HEK293 (cell line): ENCODE results near the gene LILRA6.

ENCODE experiments used
- BCL11B ChIP-seq: fragments of 450-650 bp; formaldehyde crosslinking; IDR thresholded peaks from 2 replicates; pipeline ENCODE4 v1.5.1; 2016; ENCODE audit warnings: low read depth, missing biosample characterization, missing genetic modification characterization
- ELK4 ChIP-seq: IDR thresholded peaks from 2 replicates; pipeline ENCODE4 v1.6.1; 2011; ENCODE audit warnings: mild to moderate bottlenecking, low read depth, low read length, borderline replicate concordance
- HOXC10 ChIP-seq: sonication (generic); formaldehyde crosslinking; IDR thresholded peaks from 2 replicates; pipeline ENCODE4 v1.8.1; 2023; ENCODE audit warnings: mild to moderate bottlenecking, missing genetic modification reagents
- IKZF3 ChIP-seq: fragments of 450-650 bp; IDR thresholded peaks from 2 replicates; pipeline ENCODE4 v1.5.0; 2018; ENCODE audit warnings: missing biosample characterization, mild to moderate bottlenecking, missing genetic modification characterization, moderate library complexity
- MYNN ChIP-seq: fragments of 450-650 bp; formaldehyde crosslinking; IDR thresholded peaks from 2 replicates; pipeline ENCODE4 v1.5.1; 2016; ENCODE audit warnings: missing biosample characterization, missing genetic modification characterization, borderline replicate concordance
- REPIN1 ChIP-seq: fragments of 450-650 bp; formaldehyde crosslinking; IDR thresholded peaks from 2 replicates; pipeline ENCODE4 v1.5.1; 2017; ENCODE audit warnings: missing biosample characterization, missing genetic modification characterization, low read depth
- SP2 ChIP-seq: fragments of 450-650 bp; formaldehyde crosslinking; IDR thresholded peaks from 2 replicates; pipeline ENCODE4 v1.5.1; 2016; ENCODE audit warnings: missing biosample characterization, missing genetic modification characterization
- ZBTB1 ChIP-seq: fragments of 450-650 bp; formaldehyde crosslinking; IDR thresholded peaks from 2 replicates; pipeline ENCODE4 v1.5.1; 2016; ENCODE audit warnings: missing biosample characterization, missing genetic modification characterization
- ZBTB26 ChIP-seq: fragments of 450-650 bp; formaldehyde crosslinking; optimal IDR thresholded peaks from 2 replicates; pipeline ENCODE3; 2016; ENCODE audit warnings: missing biosample characterization, mild to moderate bottlenecking, missing genetic modification characterization
- ZNF155 ChIP-seq: fragments of 450-650 bp; formaldehyde crosslinking; IDR thresholded peaks from 2 replicates; pipeline ENCODE4 v1.5.1; 2016; ENCODE audit warnings: missing biosample characterization, missing genetic modification characterization
- ZNF169 ChIP-seq: fragments of 450-650 bp; formaldehyde crosslinking; IDR thresholded peaks from 2 replicates; pipeline ENCODE4 v1.5.1; 2016; ENCODE audit warnings: missing biosample characterization, missing genetic modification characterization
- ZNF174 ChIP-seq: fragments of 450-650 bp; formaldehyde crosslinking; IDR thresholded peaks from 2 replicates; pipeline ENCODE4 v1.5.0; 2017; ENCODE audit warnings: missing biosample characterization, mild to moderate bottlenecking, missing genetic modification characterization
- ZNF202 ChIP-seq: fragments of 450-650 bp; formaldehyde crosslinking; IDR thresholded peaks from 2 replicates; pipeline ENCODE4 v1.5.1; 2016; ENCODE audit warnings: missing biosample characterization, missing genetic modification characterization, borderline replicate concordance
- ZNF248 ChIP-seq: fragments of 450-650 bp; formaldehyde crosslinking; IDR thresholded peaks from 2 replicates; pipeline ENCODE4 v1.5.1; 2017; ENCODE audit warnings: missing biosample characterization, missing genetic modification characterization
- ZNF266 ChIP-seq: fragments of 450-650 bp; formaldehyde crosslinking; IDR thresholded peaks from 2 replicates; pipeline ENCODE4 v1.5.1; 2016; ENCODE audit warnings: missing biosample characterization, missing genetic modification characterization, low read depth
- ZNF302 ChIP-seq: fragments of 450-650 bp; formaldehyde crosslinking; IDR thresholded peaks from 2 replicates; pipeline ENCODE4 v1.5.1; 2016; ENCODE audit warnings: missing biosample characterization, missing genetic modification characterization, low read depth
- ZNF366 ChIP-seq: fragments of 450-650 bp; formaldehyde crosslinking; conservative IDR thresholded peaks from 2 replicates; pipeline ENCODE4 v1.5.1; 2016; ENCODE audit warnings: missing biosample characterization, missing genetic modification characterization
- ZNF48 ChIP-seq: fragments of 450-650 bp; formaldehyde crosslinking; IDR thresholded peaks from 2 replicates; pipeline ENCODE4 v1.5.1; 2016; ENCODE audit warnings: missing biosample characterization, missing genetic modification characterization
- ZNF514 ChIP-seq: fragments of 450-650 bp; formaldehyde crosslinking; IDR thresholded peaks from 2 replicates; pipeline ENCODE4 v1.5.1; 2016; ENCODE audit warnings: missing biosample characterization, missing genetic modification characterization
- ZNF549 ChIP-seq: fragments of 450-650 bp; IDR thresholded peaks from 2 replicates; pipeline ENCODE4 v1.5.1; 2018; ENCODE audit warnings: missing biosample characterization, missing genetic modification characterization, mild to moderate bottlenecking, inconsistent platforms, moderate library complexity
- ZNF555 ChIP-seq: fragments of 450-650 bp; formaldehyde crosslinking; conservative IDR thresholded peaks from 2 replicates; pipeline ENCODE4 v1.5.1; 2017; ENCODE audit warnings: missing biosample characterization, mild to moderate bottlenecking, missing genetic modification characterization, inconsistent platforms
- ZNF645 ChIP-seq: fragments of 450-650 bp; formaldehyde crosslinking; IDR thresholded peaks from 2 replicates; pipeline ENCODE4; 2016; ENCODE audit warnings: missing biosample characterization, missing genetic modification characterization
- TF ChIP-seq, protein P1 (sequence below): fragments of 450-650 bp; formaldehyde crosslinking; IDR thresholded peaks from 2 replicates; pipeline ENCODE4 v1.5.1; 2016; ENCODE audit warnings: missing biosample characterization, missing genetic modification characterization
- TF ChIP-seq, protein P2 (sequence below): fragments of 450-650 bp; formaldehyde crosslinking; IDR thresholded peaks from 2 replicates; pipeline ENCODE4 v1.5.1; 2016; ENCODE audit warnings: missing biosample characterization, missing genetic modification characterization
- TF ChIP-seq, protein P3 (sequence below): fragments of 450-650 bp; formaldehyde crosslinking; IDR thresholded peaks from 2 replicates; pipeline ENCODE4 v1.5.1; 2016; ENCODE audit warnings: missing biosample characterization, missing genetic modification characterization, low read depth
- TF ChIP-seq, protein P4 (sequence below): fragments of 450-650 bp; formaldehyde crosslinking; IDR thresholded peaks from 2 replicates; pipeline ENCODE4 v1.5.1; 2016; ENCODE audit warnings: missing biosample characterization, missing genetic modification characterization, borderline replicate concordance
- TF ChIP-seq, protein P5 (sequence below): fragments of 450-650 bp; formaldehyde crosslinking; IDR thresholded peaks from 2 replicates; pipeline ENCODE4 v1.5.1; 2016; ENCODE audit warnings: missing biosample characterization, missing genetic modification characterization

LILRA6 gene

DNA sequence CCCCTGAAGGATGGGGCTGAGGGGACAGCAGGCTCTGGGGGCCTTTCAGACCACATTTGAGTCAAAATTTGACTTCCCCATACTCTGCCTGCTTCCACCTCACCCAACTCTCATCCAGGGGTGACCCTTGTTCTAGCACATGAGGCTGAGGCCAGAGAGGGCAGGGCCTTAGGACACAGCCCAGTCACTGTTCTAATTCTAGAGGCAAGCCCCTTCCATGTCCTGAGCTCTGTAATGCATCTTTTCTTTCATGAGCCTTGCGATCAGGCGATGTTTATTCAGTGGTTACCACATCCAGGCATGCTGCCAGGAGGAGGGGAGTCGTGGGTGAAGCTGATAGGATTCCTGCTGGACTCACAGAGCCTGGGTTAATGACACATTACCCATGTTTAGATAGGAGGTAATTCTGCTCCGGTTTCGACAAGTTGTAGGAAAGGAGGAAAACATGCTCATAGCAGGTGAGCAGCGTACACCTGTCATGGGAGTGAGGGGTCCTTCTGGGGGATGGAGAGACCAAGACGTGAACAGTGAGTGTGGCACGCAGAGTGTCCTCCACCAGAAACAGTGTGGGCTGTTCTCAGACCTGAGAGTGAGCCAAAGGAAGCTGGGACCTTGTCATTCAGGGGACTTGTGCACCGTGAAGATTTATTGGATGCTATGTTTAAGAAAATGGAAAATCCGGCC, 32.6 kb downstream of the LILRA6 start (continued):
- TF ChIP-seq, protein P1, sequence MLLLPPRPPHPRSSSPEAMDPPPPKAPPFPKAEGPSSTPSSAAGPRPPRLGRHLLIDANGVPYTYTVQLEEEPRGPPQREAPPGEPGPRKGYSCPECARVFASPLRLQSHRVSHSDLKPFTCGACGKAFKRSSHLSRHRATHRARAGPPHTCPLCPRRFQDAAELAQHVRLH (tag by site-specific recombination) = peak; percentile 34; the same call in 1 of the 2 replicates
- TF ChIP-seq, protein P2, sequence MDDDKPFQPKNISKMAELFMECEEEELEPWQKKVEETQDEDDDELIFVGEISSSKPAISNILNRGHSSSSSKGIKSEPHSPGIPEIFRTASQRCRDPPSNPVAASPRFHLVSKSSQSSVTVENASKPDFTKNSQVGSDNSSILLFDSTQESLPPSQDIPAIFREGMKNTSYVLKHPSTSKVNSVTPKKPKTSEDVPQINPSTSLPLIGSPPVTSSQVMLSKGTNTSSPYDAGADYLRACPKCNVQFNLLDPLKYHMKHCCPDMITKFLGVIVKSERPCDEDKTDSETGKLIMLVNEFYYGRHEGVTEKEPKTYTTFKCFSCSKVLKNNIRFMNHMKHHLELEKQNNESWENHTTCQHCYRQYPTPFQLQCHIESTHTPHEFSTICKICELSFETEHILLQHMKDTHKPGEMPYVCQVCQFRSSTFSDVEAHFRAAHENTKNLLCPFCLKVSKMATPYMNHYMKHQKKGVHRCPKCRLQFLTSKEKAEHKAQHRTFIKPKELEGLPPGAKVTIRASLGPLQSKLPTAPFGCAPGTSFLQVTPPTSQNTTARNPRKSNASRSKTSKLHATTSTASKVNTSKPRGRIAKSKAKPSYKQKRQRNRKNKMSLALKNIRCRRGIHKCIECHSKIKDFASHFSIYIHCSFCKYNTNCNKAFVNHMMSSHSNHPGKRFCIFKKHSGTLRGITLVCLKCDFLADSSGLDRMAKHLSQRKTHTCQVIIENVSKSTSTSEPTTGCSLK = no peak
- TF ChIP-seq, protein P3, sequence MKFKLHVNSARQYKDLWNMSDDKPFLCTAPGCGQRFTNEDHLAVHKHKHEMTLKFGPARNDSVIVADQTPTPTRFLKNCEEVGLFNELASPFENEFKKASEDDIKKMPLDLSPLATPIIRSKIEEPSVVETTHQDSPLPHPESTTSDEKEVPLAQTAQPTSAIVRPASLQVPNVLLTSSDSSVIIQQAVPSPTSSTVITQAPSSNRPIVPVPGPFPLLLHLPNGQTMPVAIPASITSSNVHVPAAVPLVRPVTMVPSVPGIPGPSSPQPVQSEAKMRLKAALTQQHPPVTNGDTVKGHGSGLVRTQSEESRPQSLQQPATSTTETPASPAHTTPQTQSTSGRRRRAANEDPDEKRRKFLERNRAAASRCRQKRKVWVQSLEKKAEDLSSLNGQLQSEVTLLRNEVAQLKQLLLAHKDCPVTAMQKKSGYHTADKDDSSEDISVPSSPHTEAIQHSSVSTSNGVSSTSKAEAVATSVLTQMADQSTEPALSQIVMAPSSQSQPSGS (tag by site-specific recombination) = no peak
- TF ChIP-seq ZNF202 (tag by site-specific recombination) (no peak), IKZF3 (peak; percentile 81), ZNF645 (tag by site-specific recombination) (no peak), MYNN (tag by site-specific recombination) (no peak), ZNF555 (tag by site-specific recombination) (no peak), ELK4 (no peak), ZNF302 (tag by site-specific recombination) (no peak), REPIN1 (tag by site-specific recombination) (no peak), ZNF248 (tag by site-specific recombination) (no peak), ZNF169 (no peak), HOXC10 (no peak; the same call in 1 of the 2 replicates), ZBTB26 (no peak), ZBTB1 (tag by site-specific recombination) (no peak), ZNF366 (tag by site-specific recombination) (peak; percentile 94), ZNF514 (tag by site-specific recombination) (no peak), BCL11B (tag by site-specific recombination) (no peak), ZNF549 (tag by site-specific recombination) (no peak), ZNF155 (no peak), ZNF266 (tag by site-specific recombination) (no peak), ZNF174 (tag by site-specific recombination) (no peak), ZNF48 (tag by site-specific recombination) (no peak), SP2 (tag by site-specific recombination) (no peak)
- TF ChIP-seq, protein P4, sequence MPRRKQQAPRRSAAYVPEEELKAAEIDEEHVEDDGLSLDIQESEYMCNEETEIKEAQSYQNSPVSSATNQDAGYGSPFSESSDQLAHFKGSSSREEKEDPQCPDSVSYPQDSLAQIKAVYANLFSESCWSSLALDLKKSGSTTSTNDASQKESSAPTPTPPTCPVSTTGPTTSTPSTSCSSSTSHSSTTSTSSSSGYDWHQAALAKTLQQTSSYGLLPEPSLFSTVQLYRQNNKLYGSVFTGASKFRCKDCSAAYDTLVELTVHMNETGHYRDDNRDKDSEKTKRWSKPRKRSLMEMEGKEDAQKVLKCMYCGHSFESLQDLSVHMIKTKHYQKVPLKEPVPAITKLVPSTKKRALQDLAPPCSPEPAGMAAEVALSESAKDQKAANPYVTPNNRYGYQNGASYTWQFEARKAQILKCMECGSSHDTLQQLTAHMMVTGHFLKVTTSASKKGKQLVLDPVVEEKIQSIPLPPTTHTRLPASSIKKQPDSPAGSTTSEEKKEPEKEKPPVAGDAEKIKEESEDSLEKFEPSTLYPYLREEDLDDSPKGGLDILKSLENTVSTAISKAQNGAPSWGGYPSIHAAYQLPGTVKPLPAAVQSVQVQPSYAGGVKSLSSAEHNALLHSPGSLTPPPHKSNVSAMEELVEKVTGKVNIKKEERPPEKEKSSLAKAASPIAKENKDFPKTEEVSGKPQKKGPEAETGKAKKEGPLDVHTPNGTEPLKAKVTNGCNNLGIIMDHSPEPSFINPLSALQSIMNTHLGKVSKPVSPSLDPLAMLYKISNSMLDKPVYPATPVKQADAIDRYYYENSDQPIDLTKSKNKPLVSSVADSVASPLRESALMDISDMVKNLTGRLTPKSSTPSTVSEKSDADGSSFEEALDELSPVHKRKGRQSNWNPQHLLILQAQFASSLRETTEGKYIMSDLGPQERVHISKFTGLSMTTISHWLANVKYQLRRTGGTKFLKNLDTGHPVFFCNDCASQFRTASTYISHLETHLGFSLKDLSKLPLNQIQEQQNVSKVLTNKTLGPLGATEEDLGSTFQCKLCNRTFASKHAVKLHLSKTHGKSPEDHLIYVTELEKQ = no peak
- TF ChIP-seq, protein P5, sequence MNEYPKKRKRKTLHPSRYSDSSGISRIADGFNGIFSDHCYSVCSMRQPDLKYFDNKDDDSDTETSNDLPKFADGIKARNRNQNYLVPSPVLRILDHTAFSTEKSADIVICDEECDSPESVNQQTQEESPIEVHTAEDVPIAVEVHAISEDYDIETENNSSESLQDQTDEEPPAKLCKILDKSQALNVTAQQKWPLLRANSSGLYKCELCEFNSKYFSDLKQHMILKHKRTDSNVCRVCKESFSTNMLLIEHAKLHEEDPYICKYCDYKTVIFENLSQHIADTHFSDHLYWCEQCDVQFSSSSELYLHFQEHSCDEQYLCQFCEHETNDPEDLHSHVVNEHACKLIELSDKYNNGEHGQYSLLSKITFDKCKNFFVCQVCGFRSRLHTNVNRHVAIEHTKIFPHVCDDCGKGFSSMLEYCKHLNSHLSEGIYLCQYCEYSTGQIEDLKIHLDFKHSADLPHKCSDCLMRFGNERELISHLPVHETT (tag by site-specific recombination) = no peak
